Muscle of leg (tissue), 11 donors: ENCODE results near the gene NFIX. TPM values are rescaled to one million over a fixed set of nuclear protein-coding genes. Genes with fewer than 3 reads are reported as not detected.

Experiments
- DNase-seq: peaks from one replicate; pipeline ENCODE4 v3.0.0; 2013
- H3K27ac ChIP-seq: one replicate; pipeline ENCODE4 v1.5.1; 2013; ENCODE audit warnings: mild to moderate bottlenecking, low read length, control low read depth
- H3K27me3 ChIP-seq: one replicate; pipeline ENCODE4 v1.6.1; 2013; ENCODE audit warnings: low read length; ENCODE audit not compliant: control insufficient read depth, insufficient read depth
- H3K36me3 ChIP-seq: one replicate; pipeline ENCODE4 v1.6.1; 2013; ENCODE audit warnings: low read length; ENCODE audit not compliant: control insufficient read depth, insufficient read depth
- H3K4me1 ChIP-seq: one replicate; pipeline ENCODE4 v1.6.1; 2013; ENCODE audit warnings: low read length; ENCODE audit not compliant: control insufficient read depth, insufficient read depth
- H3K4me3 ChIP-seq: one replicate; pipeline ENCODE4 v1.5.1; 2013; ENCODE audit warnings: low read length, control low read depth
- H3K9me3 ChIP-seq: replicated peaks from 2 replicates; pipeline ENCODE4 v1.6.1; 2013; ENCODE audit warnings: low read depth, low read length; ENCODE audit not compliant: control insufficient read depth
- WGBS: methylation state at CpG from one replicate; pipeline ENCODE4 v1.1.5; 2013; ENCODE audit warnings: missing lambda C conversion rate; ENCODE audit not compliant: insufficient coverage; 5-methylcytosine and 5-hydroxymethylcytosine counted together
- polyA plus RNA-seq, 8 donors: library from polyadenylated mRNA; unstranded; fragments of 120-200 nt; gene quantifications; one replicate each; pipeline versions ENCODE4 v1.2.1 to v1.2.3, GENCODE V29; 2013; ENCODE audit warnings: inconsistent platforms in 1 of 8, low replicate concordance in 1 of 8; ENCODE audit not compliant: insufficient read length in 8 of 8, insufficient read depth in 1 of 8
- total RNA-seq: library from RNA; stranded (reverse); fragments of 120-200 nt; gene quantifications from one replicate; pipeline ENCODE4 v1.2.4, GENCODE V29; 2013

Gene NFIX
- total and polyA plus RNA-seq, 9 donors: 38.1 to 140 (median 106) TPM

DNA sequence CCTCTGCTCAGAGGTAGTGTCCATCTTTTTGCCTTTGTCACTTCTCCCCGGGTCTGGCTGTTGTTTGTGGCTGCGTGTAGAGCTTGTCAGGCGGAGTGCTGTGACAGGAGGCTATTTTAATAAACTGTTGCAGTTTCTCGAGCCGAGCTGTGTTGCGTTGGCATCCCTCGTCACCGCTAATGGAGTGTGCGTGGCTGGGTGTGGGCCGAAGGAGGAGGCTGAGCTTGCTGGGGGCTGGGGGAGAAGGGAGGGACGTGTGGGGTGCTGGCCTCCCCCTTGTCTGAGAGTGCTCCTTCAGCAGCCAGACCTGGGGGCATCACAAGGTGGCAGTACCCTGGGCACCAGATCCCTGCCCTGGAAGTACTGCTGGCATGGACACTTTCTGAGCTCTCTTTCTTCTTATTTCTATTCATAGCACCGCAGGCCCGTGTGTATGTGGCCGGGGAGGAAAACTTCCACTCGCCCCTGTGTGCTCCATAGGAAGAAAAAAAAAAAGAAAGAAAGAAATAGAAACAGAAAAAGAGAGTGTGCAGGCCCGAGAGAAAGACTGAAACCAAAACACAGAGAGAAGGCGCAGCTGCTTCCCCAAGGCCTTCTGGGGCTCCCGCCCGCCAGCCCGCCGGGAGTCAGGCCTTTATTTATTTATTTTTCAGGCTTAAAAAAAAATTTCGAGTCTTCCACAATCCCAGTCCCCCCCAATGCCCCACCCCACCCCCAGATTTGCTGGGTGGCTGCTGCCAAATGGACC is 27.0 kb downstream of the NFIX start:
- peak overlapping the region; percentile 34 for H3K4me3 ChIP-seq
- H3K4me1 ChIP-seq: peaks cover 86% of the 10 kb centered on the region
- WGBS: 10% methylated on average over 13 of the region's 22 CpGs
- peak; percentile 66 for DNase-seq
- no peaks in the 10 kb centered on the region for H3K9me3 ChIP-seq
- peaks cover 16% of the 10 kb centered on the region for H3K36me3 ChIP-seq
- H3K27ac ChIP-seq: peak overlapping the region; percentile 98
- peaks cover 21% of the 10 kb centered on the region for H3K27me3 ChIP-seq

DNA sequence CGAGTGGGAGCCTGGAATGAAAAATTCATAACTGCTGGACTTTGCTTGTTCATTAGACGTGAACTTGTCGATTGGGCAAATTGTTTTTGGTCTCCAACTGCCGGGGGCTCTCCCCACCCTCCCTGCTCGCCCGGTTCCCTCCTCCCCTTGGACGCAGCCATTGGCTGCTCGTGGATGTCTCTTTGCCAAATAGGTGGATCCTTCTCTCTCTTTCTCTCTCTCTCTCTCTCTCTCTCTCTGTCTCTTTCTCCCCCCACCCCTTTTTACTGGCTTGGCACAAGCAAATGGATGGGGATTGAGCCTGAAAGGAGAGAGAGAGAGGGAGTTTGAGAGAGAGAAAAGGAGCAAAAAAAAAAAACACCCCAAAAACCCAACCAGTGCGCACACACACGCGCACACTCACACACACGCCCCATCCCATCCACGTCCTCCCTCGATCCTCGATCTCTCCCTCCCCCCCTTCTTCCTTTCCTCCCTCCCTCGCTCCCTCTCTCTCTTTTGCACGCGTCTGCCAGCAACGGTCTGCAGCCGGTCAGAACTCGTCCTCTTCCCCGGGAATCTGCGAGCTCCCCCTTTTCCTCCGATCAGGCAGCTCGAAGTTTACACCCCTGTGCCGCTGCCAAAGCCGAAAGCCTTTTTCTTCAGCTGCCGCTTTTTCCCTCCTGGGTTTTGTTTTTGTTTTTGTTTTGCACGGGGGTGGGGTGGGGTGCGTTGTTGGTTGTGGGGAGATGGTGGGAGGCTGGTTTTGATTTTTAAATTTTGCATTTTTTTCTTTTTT is 27.8 kb downstream of the NFIX start:
- Histone ChIP-seq H3K4me1 (peaks cover 86% of the 10 kb centered on the region), H3K4me3 (peak overlapping the region; percentile 34), H3K27me3 (peaks cover 19% of the 10 kb centered on the region), H3K36me3 (peaks cover 23% of the 10 kb centered on the region), H3K9me3 (no peaks in the 10 kb centered on the region), H3K27ac (peak overlapping the region; percentile 98)
- peak; percentile 99 for DNase-seq
- WGBS: 2% methylated on average over 12 of the region's 30 CpGs

DNA sequence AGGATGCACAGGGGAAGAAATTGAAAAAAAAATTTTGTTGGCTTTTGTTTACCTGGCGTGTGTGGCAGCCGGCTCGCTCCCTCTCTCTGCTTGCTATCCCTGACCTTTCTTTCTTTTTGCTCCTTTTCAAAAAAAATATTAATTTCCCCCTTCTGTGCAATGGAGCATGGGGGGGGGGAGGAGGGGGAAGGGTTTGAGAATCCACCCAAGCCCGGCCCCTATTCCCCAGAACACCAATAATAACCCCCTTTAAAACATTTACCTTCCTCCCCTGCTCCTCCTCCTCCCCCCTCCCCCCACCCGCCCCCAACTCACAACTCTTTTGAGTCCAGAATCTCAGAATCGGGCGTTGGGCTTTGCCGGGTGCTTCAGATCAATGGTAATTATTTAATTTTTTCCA is 28.4 kb downstream of the NFIX start:
- Histone ChIP-seq H3K36me3 (peaks cover 29% of the 10 kb centered on the region), H3K9me3 (no peaks in the 10 kb centered on the region), H3K4me1 (peaks cover 85% of the 10 kb centered on the region), H3K27ac (peak overlapping the region; percentile 98), H3K4me3 (peak overlapping the region; percentile 34), H3K27me3 (peaks cover 19% of the 10 kb centered on the region)
- DNase-seq: peak; percentile 87
- no CpG with 5 or more reads among the region's 8 CpGs for WGBS

DNA sequence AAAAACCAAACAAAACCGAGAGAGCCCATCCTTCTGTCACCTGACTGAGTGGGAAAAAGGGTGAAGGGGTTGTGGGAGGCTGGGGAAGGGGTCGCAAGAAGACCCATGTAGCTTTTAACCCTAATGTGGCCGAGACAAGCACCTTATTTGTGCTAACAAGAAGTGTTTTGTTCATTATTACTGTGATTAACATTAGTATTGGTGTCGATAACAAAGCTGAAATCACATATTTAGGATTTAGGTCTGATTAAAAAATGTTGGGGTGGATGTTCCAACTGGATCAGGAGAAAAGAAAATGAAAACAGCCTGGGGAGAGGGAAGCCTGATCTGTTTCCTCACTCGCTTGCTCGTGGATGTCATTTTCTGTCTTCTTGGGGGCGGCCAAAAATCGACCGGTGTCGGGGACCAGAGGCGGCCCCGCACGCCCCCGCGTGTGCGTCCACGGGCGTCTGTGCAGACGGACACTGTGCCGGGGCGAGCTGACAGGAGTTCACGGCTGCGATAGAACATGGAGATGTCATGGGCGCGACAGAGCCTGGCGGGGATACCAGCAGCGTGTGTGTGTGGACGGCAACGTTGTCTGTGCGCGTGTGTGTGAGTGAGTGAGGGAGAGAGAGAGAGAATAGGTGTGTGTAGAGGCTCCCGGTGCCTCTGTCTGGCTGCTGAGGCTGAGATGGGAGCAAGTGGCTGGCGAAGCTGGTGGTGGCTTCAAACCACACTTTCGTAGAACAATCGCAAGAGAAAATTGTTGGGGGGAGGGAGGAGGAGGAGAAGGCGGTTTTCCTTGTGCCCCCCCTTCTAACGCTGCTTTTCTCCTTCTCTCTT is 29.1 kb downstream of the NFIX start:
- 10% methylated on average over 28 of the region's 37 CpGs for WGBS
- peaks cover 19% of the 10 kb centered on the region for H3K27me3 ChIP-seq
- H3K4me1 ChIP-seq: peaks cover 81% of the 10 kb centered on the region
- H3K9me3 ChIP-seq: no peaks in the 10 kb centered on the region
- peaks cover 30% of the 10 kb centered on the region for H3K36me3 ChIP-seq
- peak overlapping the region; percentile 45 for H3K4me3 ChIP-seq
- H3K27ac ChIP-seq: peak overlapping the region; percentile 75
- peak; percentile 59 for DNase-seq

DNA sequence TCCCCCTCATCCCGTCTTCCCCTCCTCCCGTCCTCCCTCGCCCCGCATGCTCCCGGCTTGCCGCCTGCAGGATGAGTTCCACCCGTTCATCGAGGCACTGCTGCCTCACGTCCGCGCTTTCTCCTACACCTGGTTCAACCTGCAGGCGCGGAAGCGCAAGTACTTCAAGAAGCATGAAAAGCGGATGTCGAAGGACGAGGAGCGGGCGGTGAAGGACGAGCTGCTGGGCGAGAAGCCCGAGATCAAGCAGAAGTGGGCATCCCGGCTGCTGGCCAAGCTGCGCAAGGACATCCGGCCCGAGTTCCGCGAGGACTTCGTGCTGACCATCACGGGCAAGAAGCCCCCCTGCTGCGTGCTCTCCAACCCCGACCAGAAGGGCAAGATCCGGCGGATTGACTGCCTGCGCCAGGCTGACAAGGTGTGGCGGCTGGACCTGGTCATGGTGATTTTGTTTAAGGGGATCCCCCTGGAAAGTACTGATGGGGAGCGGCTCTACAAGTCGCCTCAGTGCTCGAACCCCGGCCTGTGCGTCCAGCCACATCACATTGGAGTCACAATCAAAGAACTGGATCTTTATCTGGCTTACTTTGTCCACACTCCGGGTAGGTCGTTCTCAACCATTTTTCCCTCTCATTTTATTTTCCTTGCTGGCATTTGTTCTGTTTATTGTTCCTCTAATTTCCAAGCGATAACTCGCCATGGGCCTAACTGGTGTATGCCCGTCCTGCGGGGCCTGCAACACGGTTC is 29.8 kb downstream of the NFIX start:
- Histone ChIP-seq H3K27me3 (peaks cover 19% of the 10 kb centered on the region), H3K4me3 (peak overlapping the region; percentile 45), H3K36me3 (peaks cover 37% of the 10 kb centered on the region), H3K4me1 (peaks cover 83% of the 10 kb centered on the region), H3K9me3 (no peaks in the 10 kb centered on the region), H3K27ac (peak overlapping the region; percentile 75)
- WGBS: 33% methylated on average over 42 of the region's 48 CpGs
- peak; percentile 19 for DNase-seq

DNA sequence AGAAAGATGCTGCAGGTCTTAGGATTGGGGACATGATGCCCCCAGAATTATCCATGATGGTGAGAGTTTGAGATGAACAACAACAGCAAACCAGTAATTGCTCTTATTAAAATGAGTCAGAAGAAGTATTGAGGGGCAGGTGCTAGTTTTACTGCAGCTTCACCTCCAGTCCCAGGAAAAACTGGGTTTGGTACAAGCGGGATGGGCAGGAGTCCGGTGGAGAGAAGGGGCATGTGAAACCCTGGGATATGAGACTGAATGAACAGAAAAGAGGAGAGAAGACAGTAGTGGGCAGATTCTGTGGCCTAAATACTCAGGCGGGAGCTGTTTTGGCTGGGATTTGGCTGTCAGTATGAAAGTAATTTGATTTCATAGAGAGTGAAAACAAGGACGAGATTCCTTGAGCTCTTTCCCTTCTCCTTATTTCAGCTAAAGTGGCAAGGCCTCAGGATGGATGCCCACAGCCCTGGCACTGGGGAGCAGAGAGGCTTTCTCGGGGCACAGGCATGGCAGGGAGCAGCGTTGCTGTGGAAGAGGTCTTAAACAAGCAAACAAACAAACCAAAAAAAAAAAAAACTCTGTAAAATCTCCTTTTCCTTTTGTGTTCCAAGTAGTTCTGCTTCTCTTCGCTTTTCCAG is 30.7 kb downstream of the NFIX start:
- Histone ChIP-seq H3K36me3 (peaks cover 46% of the 10 kb centered on the region), H3K27ac (peak overlapping the region; percentile 0), H3K4me1 (peaks cover 84% of the 10 kb centered on the region), H3K9me3 (no peaks in the 10 kb centered on the region), H3K27me3 (peaks cover 14% of the 10 kb centered on the region), H3K4me3 (peak overlapping the region; percentile 4)
- DNase-seq: peak; percentile 32
- WGBS: 24% methylated on average over 6 of the region's 7 CpGs

DNA sequence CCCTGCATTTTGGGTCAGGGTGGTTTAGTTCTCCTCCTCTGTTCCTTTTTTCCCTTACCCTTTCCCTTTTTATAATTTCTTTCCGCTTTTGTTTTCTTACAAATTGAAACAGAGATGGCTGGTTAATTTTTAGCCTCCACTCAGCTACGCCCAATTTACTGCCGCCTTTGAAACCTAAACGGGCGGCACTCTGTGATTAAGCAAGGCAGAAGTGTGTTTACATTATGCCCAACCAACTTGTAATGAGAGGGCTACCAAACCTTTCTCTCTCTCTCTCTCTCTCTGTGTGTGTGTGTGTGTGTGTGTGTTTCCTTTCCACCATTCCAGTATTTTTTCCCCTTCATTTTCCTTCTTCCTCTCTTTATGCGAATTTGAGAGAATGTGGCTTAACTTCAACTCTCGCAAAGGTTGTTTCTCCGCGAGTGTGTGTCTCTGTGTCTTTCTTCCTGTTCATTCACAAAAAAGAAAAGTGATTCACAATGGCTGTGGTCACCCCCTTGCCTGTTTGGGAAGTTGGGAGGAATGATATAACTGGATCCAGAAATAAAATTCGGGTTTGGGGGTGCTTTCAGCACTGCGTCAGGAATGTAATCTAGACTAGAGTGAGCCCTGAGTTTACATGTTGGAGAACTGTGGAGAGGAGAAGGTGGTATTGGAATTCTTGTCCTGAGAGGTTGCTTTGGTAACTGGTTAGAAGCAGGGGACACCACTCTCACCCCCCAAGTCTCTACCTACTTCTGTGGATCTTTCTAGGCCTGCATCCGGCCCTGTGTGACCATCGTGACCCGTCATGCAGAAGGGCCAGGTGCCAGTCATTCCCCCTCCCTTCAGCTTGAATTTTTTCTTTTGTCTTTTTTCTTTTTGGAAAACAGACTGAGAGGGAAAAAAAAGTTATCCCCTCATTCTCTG is 31.4 kb downstream of the NFIX start:
- H3K4me1 ChIP-seq: peaks cover 84% of the 10 kb centered on the region
- peaks cover 50% of the 10 kb centered on the region for H3K36me3 ChIP-seq
- peak overlapping the region; percentile 1 for H3K4me3 ChIP-seq
- DNase-seq: peak; percentile 38
- peaks cover 14% of the 10 kb centered on the region for H3K27me3 ChIP-seq
- H3K27ac ChIP-seq: peak overlapping the region; percentile 0
- no peaks in the 10 kb centered on the region for H3K9me3 ChIP-seq
- 60% methylated on average over 1 of the region's 14 CpGs for WGBS

DNA sequence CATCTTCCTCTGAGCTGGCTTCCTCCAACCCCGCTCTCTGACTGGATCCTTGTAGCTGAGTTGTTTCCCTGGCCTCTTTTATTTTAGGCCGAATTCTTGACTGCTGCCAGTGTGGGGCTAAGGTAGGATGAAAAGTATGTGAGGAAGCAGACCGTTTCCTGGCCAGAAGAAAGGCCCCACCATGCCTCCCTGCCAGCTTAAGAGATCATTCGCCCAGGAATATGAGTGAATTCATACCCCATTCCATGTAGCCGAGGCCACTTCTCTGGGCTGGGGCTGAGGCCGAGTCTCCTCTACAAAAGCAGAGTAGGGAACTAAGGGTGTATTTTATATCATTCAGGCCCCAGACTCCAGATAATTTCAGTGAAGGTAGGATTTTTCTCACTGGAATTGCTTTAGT is 32.3 kb downstream of the NFIX start:
- Histone ChIP-seq H3K27ac (no peak overlapping the region), H3K36me3 (peaks cover 52% of the 10 kb centered on the region), H3K9me3 (no peaks in the 10 kb centered on the region), H3K27me3 (peaks cover 14% of the 10 kb centered on the region), H3K4me1 (peaks cover 84% of the 10 kb centered on the region), H3K4me3 (no peak overlapping the region)
- WGBS: no CpG with 5 or more reads among the region's 6 CpGs
- DNase-seq: no peak
